HG03066 (cell line): ENCODE results near the gene HNRNPL.
A peak's percentile ranks its signal among the peaks of the same experiment; 100 is the strongest.
"Not testable (repeated sequence)": the region's sequence is repeated elsewhere in the genome, so short reads cannot be mapped to it uniquely, and the experiment has no call there.

Experiments used
- ATAC-seq: cut with Tn5 transposase; IDR thresholded peaks from one replicate; pipeline ENCODE4 v1.9.1; 2021; ENCODE audit warnings: low read depth; ENCODE audit not compliant: unreplicated experiment

Gene HNRNPL

GRCh38 chr19:38849860-38850435 is at the start of gene HNRNPL:
Gene HNRNPL (minus strand): TSS chr19:38849986. CDS start chr19:38849966, 20 bp downstream.
- ATAC-seq = peak; percentile 45

- no peak for ATAC-seq
These were observed 49.1 kb upstream of the HNRNPL start for GRCh38 chr19:38898788-38899446.

- no peak for ATAC-seq
These were observed 45.2 kb upstream of the HNRNPL start for GRCh38 chr19:38894968-38895367.

GRCh38 chr19:38893341-38893771 is 43.6 kb upstream of the HNRNPL start:
- ATAC-seq = no peak

GRCh38 chr19:38892841-38893240 is 43.1 kb upstream of the HNRNPL start:
- no peak for ATAC-seq

- no peak for ATAC-seq
These were observed 42.0 kb upstream of the HNRNPL start for GRCh38 chr19:38891771-38892170.

- no peak for ATAC-seq
These were observed 40.9 kb upstream of the HNRNPL start for GRCh38 chr19:38890686-38891085.

GRCh38 chr19:38889803-38890202 is 40.0 kb upstream of the HNRNPL start:
- ATAC-seq = no peak

- no peak for ATAC-seq
These were observed 39.1 kb upstream of the HNRNPL start for GRCh38 chr19:38888876-38889275.

GRCh38 chr19:38884691-38885090 is 34.9 kb upstream of the HNRNPL start:
- not testable (repeated sequence) for ATAC-seq

GRCh38 chr19:38883286-38883685 is 33.5 kb upstream of the HNRNPL start:
- ATAC-seq = no peak

GRCh38 chr19:38880882-38881609 is 31.3 kb upstream of the HNRNPL start:
- ATAC-seq = no peak

- no peak for ATAC-seq
These were observed 30.5 kb upstream of the HNRNPL start for GRCh38 chr19:38880076-38880881.

GRCh38 chr19:38879400-38879751 is 29.6 kb upstream of the HNRNPL start:
- no peak for ATAC-seq

- no peak for ATAC-seq
These were observed 29.0 kb upstream of the HNRNPL start for GRCh38 chr19:38878575-38879399.

- no peak for ATAC-seq
These were observed 28.2 kb upstream of the HNRNPL start, which contains the start of gene RINL for GRCh38 chr19:38877781-38878574. Gene RINL (minus strand): TSS chr19:38878275. CDS start chr19:38876742, 1,533 bp downstream.

GRCh38 chr19:38875656-38876395 is 26.0 kb upstream of the HNRNPL start:
- ATAC-seq = no peak

GRCh38 chr19:38873400-38873799 is 23.6 kb upstream of the HNRNPL start:
- not testable (repeated sequence) for ATAC-seq

- ATAC-seq = no peak
These were observed 20.8 kb upstream of the HNRNPL start for GRCh38 chr19:38870612-38871011.
